ENCODE measurements around the gene FAM131A.

FAM131A gene

DNA sequence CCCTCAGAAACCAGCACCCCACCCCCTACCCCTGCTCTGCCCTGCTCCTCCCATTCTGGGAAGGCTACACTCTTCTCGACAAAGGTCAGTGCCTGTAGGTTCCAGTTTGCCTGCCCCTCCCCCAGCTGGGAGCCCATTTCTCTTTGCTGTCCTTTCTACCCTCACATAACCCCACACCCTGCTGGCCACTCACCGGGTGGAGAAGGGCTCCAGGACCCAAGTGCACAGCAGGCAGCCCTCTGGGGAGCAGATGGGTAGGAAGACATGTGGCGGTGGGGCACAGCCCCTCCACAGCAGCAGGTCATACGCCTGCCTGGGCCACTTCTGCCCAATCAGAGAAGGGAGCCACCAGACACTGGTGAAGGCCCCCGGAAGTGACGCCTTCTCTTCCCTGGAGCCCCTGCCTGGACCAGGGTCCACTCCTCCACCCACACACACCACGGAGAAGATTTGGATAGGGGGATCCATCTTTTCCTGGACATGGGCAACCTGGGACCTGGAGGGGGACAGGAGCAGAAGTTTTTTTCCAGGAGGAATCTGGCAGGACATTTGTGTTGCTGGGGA, 40.6 kb downstream of the FAM131A start, which contains the start of gene THPO:
Gene THPO, minus strand, starts transcription at position 326 of the 564 bp plus-strand sequence. CDS start 1,948 bp downstream, outside the sequence.
- CTCF ChIA-PET = no interaction called here
- no peak for DNase-seq (ENCODE audit: extremely low spot score)
- POLR2A ChIA-PET = interaction anchor here (1.1 kb wide), 1 partner anchor 14 kb away, joined by 3 read pairs; no protein-coding TSS in a partner anchor
- TF ChIP-seq, protein P1, sequence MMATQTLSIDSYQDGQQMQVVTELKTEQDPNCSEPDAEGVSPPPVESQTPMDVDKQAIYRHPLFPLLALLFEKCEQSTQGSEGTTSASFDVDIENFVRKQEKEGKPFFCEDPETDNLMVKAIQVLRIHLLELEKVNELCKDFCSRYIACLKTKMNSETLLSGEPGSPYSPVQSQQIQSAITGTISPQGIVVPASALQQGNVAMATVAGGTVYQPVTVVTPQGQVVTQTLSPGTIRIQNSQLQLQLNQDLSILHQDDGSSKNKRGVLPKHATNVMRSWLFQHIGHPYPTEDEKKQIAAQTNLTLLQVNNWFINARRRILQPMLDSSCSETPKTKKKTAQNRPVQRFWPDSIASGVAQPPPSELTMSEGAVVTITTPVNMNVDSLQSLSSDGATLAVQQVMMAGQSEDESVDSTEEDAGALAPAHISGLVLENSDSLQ (IDR thresholded peaks at IDR 0.05) = no peak
- TF ChIP-seq CTBP1 (IDR thresholded peaks at IDR 0.05; ENCODE audit: borderline replicate concordance) (no peak), FOXK2 (IDR thresholded peaks at IDR 0.05) (no peak), FOXM1 (IDR thresholded peaks at IDR 0.05; ENCODE audit: borderline replicate concordance) (no peak), ZNF384 (IDR thresholded peaks at IDR 0.05) (no peak), TARDBP (IDR thresholded peaks at IDR 0.05) (no peak), SP1 (IDR thresholded peaks at IDR 0.05) (no peak), BHLHE40 (IDR thresholded peaks at IDR 0.05; ENCODE audit: borderline replicate concordance) (no peak), L3MBTL2 (conservative IDR thresholded peaks at IDR 0.05) (no peak), FOXA1 (IDR thresholded peaks at IDR 0.05) (no peak), LEF1 (IDR thresholded peaks at IDR 0.05; ENCODE audit: borderline replicate concordance) (no peak), ARNT (IDR thresholded peaks at IDR 0.05) (no peak)

DNA sequence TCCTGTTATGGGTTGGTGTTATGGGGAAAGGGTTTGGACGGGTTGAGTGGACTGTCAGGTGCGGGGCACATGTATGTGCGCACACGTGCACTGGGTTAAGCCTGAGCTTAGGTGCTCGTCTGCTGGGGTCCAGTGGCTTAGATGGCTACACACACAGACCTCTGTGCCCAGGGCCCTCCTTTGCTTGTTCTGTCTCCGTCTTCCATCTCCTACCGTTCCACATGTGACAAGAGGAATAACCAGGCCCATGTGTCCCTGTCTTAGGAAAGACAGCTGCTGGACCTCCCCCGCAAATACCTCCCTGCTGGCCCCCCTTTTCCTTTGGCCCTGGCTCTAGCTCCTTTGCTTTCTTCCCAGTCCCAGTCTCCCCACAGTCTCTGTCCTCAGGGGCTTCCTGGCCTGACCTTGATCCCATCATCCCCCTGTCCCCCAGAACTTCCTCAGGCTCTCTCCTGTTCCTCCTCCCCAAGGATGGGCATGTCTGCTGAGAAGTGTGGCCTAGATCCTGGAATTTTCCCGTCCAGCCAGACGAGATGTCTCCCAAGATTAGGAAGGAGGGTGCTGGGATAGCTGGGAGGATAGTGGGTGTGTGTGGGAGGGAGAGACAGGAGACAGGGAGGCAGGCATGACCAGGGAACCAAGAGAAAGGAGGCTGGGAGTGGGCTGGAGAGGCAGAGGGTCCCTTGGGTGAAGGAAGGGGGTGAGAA, 41.4 kb downstream of the FAM131A start:
- ChIA-PET POLR2A (no interaction called here), CTCF (no interaction called here)
- TF ChIP-seq L3MBTL2 (conservative IDR thresholded peaks at IDR 0.05) = no peak
- no peak for DNase-seq (ENCODE audit: extremely low spot score)

DNA sequence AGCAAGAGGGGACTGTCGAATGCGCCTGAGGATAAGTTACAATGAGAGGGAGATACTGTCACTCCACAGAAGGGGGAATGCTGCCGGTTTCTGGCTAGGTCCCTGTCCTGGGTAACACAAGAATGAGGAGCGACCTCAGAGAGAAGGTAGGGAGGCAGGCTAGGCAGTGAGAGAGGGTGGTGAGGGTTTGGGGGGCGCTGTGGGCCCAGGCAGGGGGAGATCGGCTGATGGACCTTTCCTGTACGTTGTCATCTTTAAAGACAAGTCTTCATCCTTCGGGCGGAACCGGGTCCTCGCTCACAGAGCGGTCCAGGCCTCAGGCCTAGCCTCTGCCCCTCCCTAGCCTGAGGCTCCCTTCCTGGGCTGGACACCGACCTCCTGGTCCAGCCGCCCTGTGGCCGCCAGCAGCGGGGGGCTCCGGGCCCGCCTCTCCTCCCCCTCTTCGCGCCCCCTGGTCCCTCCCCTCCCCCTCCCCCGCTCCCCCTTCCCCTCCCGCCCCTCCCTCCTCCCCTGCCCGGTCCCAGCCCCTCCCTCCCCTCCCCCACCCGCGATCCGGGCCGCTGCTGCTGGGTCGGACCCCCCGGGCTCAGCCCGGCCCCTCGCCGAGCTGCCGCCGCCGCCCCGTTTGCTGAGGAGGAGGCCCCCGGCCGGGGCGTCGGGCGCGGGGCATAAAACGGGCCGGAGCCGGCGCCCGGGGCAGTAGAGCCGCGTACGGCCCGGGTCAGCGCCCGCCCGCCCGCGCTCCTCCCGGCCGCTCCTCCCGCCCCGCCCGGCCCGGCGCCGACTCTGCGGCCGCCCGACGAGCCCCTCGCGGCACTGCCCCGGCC, 42.2 kb downstream of the FAM131A start, which contains the start of gene CHRD:
Gene CHRD, plus strand, starts transcription at position 697 of the 827 bp plus-strand sequence. CDS start 265 bp downstream, outside the sequence.
- ChIA-PET POLR2A (interaction anchor here (1.0 to 1.7 kb wide), 2 partner anchors 8 to 18 kb away, joined by 5 read pairs; partner anchors contain the start of genes CLCN2 and POLR2H), CTCF (interaction anchor here (0.6 kb wide), 1 partner anchor 8 kb away, joined by 3 read pairs; no protein-coding TSS in a partner anchor)
- TF ChIP-seq ELF4 (IDR thresholded peaks at IDR 0.05) (no peak), FOXK2 (IDR thresholded peaks at IDR 0.05) (no peak), FOXA1 (IDR thresholded peaks at IDR 0.05) (no peak), SP1 (IDR thresholded peaks at IDR 0.05) (no peak), TARDBP (IDR thresholded peaks at IDR 0.05) (no peak)
- no peak for DNase-seq (ENCODE audit: extremely low spot score)

DNA sequence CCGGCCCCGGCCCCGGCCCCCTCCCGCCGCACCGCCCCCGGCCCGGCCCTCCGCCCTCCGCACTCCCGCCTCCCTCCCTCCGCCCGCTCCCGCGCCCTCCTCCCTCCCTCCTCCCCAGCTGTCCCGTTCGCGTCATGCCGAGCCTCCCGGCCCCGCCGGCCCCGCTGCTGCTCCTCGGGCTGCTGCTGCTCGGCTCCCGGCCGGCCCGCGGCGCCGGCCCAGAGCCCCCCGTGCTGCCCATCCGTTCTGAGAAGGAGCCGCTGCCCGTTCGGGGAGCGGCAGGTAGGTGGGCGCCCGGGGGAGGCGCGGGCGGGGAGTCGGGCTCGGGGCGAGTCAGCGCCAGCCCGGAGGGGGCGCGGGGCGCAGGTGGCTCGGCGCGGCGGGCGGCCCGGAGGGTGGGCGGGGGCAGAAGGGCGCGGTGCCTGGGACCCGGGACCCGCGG, 42.8 kb downstream of the FAM131A start:
- TF ChIP-seq CTBP1 (IDR thresholded peaks at IDR 0.05; ENCODE audit: borderline replicate concordance) (no peak), NFRKB (IDR thresholded peaks at IDR 0.05) (no peak), ZNF384 (IDR thresholded peaks at IDR 0.05) (no peak), HDGF (IDR thresholded peaks at IDR 0.05; ENCODE audit: borderline replicate concordance) (no peak), TARDBP (IDR thresholded peaks at IDR 0.05) (no peak), SP1 (IDR thresholded peaks at IDR 0.05) (no peak), SUZ12 (IDR thresholded peaks at IDR 0.05) (no peak), FOXA1 (IDR thresholded peaks at IDR 0.05) (no peak), FOXK2 (IDR thresholded peaks at IDR 0.05) (no peak), LEF1 (IDR thresholded peaks at IDR 0.05; ENCODE audit: borderline replicate concordance) (no peak), L3MBTL2 (conservative IDR thresholded peaks at IDR 0.05) (no peak), ARNT (IDR thresholded peaks at IDR 0.05) (no peak), FOXM1 (IDR thresholded peaks at IDR 0.05; ENCODE audit: borderline replicate concordance) (no peak), BHLHE40 (IDR thresholded peaks at IDR 0.05; ENCODE audit: borderline replicate concordance) (no peak), ELF4 (IDR thresholded peaks at IDR 0.05) (no peak)
- TF ChIP-seq, protein P1 (IDR thresholded peaks at IDR 0.05) = no peak
- DNase-seq (ENCODE audit: extremely low spot score) = peak; percentile 62
- CTCF ChIA-PET = interaction anchor here (0.6 kb wide), 1 partner anchor 9 kb away, joined by 3 read pairs; no protein-coding TSS in a partner anchor
- POLR2A ChIA-PET = interaction anchor here (1.0 to 1.7 kb wide), 2 partner anchors 8 to 18 kb away, joined by 5 read pairs; partner anchors contain the start of genes CLCN2 and POLR2H

DNA sequence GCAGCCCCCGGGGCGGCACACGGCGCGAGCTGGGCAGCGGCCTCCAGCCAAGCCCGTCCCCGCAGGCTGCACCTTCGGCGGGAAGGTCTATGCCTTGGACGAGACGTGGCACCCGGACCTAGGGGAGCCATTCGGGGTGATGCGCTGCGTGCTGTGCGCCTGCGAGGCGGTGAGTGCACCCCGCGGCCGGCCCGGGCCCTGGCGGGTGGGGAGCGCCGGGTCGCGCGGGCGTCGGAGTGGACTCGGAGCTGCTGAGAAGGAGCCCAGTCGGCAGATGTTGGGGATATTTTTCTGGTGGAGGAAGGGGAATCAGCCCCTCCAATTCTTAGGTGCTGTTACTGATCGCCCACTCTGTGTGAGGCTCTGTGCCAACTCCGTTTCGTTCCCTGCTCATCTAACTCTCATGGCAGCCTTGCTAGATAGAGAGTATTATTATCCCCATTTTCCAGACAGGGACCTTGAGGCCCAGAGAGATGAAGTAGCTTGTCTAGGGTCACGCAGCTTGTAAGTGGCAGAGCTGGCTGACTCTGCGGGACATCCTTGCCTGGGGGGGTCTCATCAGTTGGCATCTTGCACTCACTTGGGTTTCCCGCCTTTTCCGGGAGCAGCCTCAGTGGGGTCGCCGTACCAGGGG, 43.3 kb downstream of the FAM131A start:
- TF ChIP-seq FOXK2 (IDR thresholded peaks at IDR 0.05) (no peak), LEF1 (IDR thresholded peaks at IDR 0.05; ENCODE audit: borderline replicate concordance) (no peak), SUZ12 (IDR thresholded peaks at IDR 0.05) (no peak), FOXM1 (IDR thresholded peaks at IDR 0.05; ENCODE audit: borderline replicate concordance) (no peak), ARNT (IDR thresholded peaks at IDR 0.05) (no peak), TARDBP (IDR thresholded peaks at IDR 0.05) (no peak), BHLHE40 (IDR thresholded peaks at IDR 0.05; ENCODE audit: borderline replicate concordance) (no peak), ZNF384 (IDR thresholded peaks at IDR 0.05) (no peak), NFRKB (IDR thresholded peaks at IDR 0.05) (no peak), CTBP1 (IDR thresholded peaks at IDR 0.05; ENCODE audit: borderline replicate concordance) (no peak)
- POLR2A ChIA-PET = interaction anchor here (1.7 kb wide), 1 partner anchor 19 kb away, joined by 5 read pairs; the partner anchor contains the start of genes CLCN2 and POLR2H
- CTCF ChIA-PET = no interaction called here
- no peak for DNase-seq (ENCODE audit: extremely low spot score)
